CD1c-positive myeloid dendritic cell (primary cell): ENCODE results near the gene ZBTB8B.
"Not testable (repeated sequence)": the region's sequence is repeated elsewhere in the genome, so short reads cannot be mapped to it uniquely, and the experiment has no call there.

Source experiments
- DNase-seq: peaks from one replicate; pipeline ENCODE4 v3.0.0-alpha.2; 2016; ENCODE audit errors: extremely low spot score

Gene ZBTB8B

GRCh38 chr1:32470431-32470830 is 5.6 kb downstream of the ZBTB8B start:
- no peak for DNase-seq

GRCh38 chr1:32470991-32471694 is 6.3 kb downstream of the ZBTB8B start:
- DNase-seq = no peak

GRCh38 chr1:32471695-32472362 is 7.0 kb downstream of the ZBTB8B start:
- DNase-seq = no peak

- not testable (repeated sequence) for DNase-seq
Observed at GRCh38 chr1:32472966-32473365, 8.1 kb downstream of the ZBTB8B start.

- no peak for DNase-seq
Observed at GRCh38 chr1:32474954-32475353, 10.1 kb downstream of the ZBTB8B start.

- DNase-seq = no peak
Observed at GRCh38 chr1:32480003-32480402, 15.1 kb downstream of the ZBTB8B start.

GRCh38 chr1:32480761-32481160 is 15.9 kb downstream of the ZBTB8B start:
- no peak for DNase-seq

- not testable (repeated sequence) for DNase-seq
Observed at GRCh38 chr1:32481788-32482187, 16.9 kb downstream of the ZBTB8B start.

- no peak for DNase-seq
Observed at GRCh38 chr1:32485554-32486255, 20.8 kb downstream of the ZBTB8B start.

- no peak for DNase-seq
Observed at GRCh38 chr1:32486463-32487113, 21.7 kb downstream of the ZBTB8B start.

- no peak for DNase-seq
Observed at GRCh38 chr1:32487182-32487581, 22.3 kb downstream of the ZBTB8B start.

GRCh38 chr1:32489774-32490454 is 25.0 kb downstream of the ZBTB8B start:
- no peak for DNase-seq

GRCh38 chr1:32491386-32491785 is 26.5 kb downstream of the ZBTB8B start:
- no peak for DNase-seq

GRCh38 chr1:32494196-32494595 is 29.3 kb downstream of the ZBTB8B start:
- DNase-seq = no peak

- DNase-seq = no peak
Observed at GRCh38 chr1:32494711-32495337, 30.0 kb downstream of the ZBTB8B start.

GRCh38 chr1:32496127-32496526 is 31.3 kb downstream of the ZBTB8B start:
- no peak for DNase-seq

GRCh38 chr1:32498751-32499150 is 33.9 kb downstream of the ZBTB8B start:
- DNase-seq = no peak

- DNase-seq = peak; percentile 86
Observed at GRCh38 chr1:32500387-32501209, 35.7 kb downstream of the ZBTB8B start.

GRCh38 chr1:32501865-32502264 is 37.0 kb downstream of the ZBTB8B start:
- no peak for DNase-seq

GRCh38 chr1:32503153-32503552 is 38.3 kb downstream of the ZBTB8B start:
- no peak for DNase-seq
